ENCODE measurements around the gene KRTAP4-11. TPM values are rescaled to one million over a fixed set of nuclear protein-coding genes. Genes with fewer than 3 reads are reported as not detected.

KRTAP4-11 gene
- total RNA-seq, 2 experiments from 2014 or later: not detected

- Histone ChIP-seq H3K9me3 (ENCODE audit: low read length) (no peaks in the 10 kb centered on the region), H3K36me3 (ENCODE audit: insufficient read depth, low read length) (no peaks in the 10 kb centered on the region), H4K20me1 (ENCODE audit: insufficient read depth, low read length) (no peaks in the 10 kb centered on the region), H3K4me2 (ENCODE audit: low read length) (no peak overlapping the region), H3K79me2 (ENCODE audit: insufficient read depth, low read depth, low read length) (no peaks in the 10 kb centered on the region), H3K4me1 (ENCODE audit: insufficient read depth, low read length, poor library complexity, severe bottlenecking) (no peaks in the 10 kb centered on the region), H3K27ac (ENCODE audit: low read depth, low read length, poor library complexity, severe bottlenecking) (no peak overlapping the region), H2AFZ (ENCODE audit: low read length) (no peak overlapping the region), H3K4me3 (ENCODE audit: low read depth, low read length, poor library complexity, severe bottlenecking) (no peak overlapping the region), H3K9me2 (ENCODE audit: insufficient read depth, low read length) (no peaks in the 10 kb centered on the region)
- no TSS peak for BruUV-seq (replicated peaks)
- intact Hi-C loops (cut with micrococcal nuclease; ENCODE audit: unreplicated experiment): no loop called here
- TF ChIP-seq EZH2phosphoT487 (IDR thresholded peaks at IDR 0.05; ENCODE audit: borderline replicate concordance, low read depth, low read length): no peak
- no peak for TF ChIP-seq CTCF (conservative IDR thresholded peaks at IDR 0.05; ENCODE audit: low read length)
- DNase-seq (ENCODE audit: low spot score): no peak
- CTCF ChIA-PET (ENCODE audit: unreplicated experiment): no interaction called here
- POLR2A ChIA-PET: no interaction called here
These were observed 44.5 kb downstream of the KRTAP4-11 start for GRCh38 chr17:41073676-41074075.

- BruUV-seq (replicated peaks): no TSS peak
- no peaks in the 10 kb centered on the region for H3K9me2 ChIP-seq (ENCODE audit: insufficient read depth, low read length)
- ChIA-PET POLR2A (no interaction called here), CTCF (ENCODE audit: unreplicated experiment) (no interaction called here)
- no peaks in the 10 kb centered on the region for H3K36me3 ChIP-seq (ENCODE audit: insufficient read depth, low read length)
- no peak overlapping the region for H3K27ac ChIP-seq (ENCODE audit: low read depth, low read length, poor library complexity, severe bottlenecking)
- DNase-seq (ENCODE audit: low spot score): no peak
- H3K9me3 ChIP-seq (ENCODE audit: low read length): no peaks in the 10 kb centered on the region
- no peak overlapping the region for H3K4me2 ChIP-seq (ENCODE audit: low read length)
- H3K4me1 ChIP-seq (ENCODE audit: insufficient read depth, low read length, poor library complexity, severe bottlenecking): no peaks in the 10 kb centered on the region
- no peak overlapping the region for H2AFZ ChIP-seq (ENCODE audit: low read length)
- TF ChIP-seq EZH2phosphoT487 (IDR thresholded peaks at IDR 0.05; ENCODE audit: borderline replicate concordance, low read depth, low read length) (no peak), CTCF (conservative IDR thresholded peaks at IDR 0.05; ENCODE audit: low read length) (no peak)
- intact Hi-C loops (cut with micrococcal nuclease; ENCODE audit: unreplicated experiment): no loop called here
- H3K4me3 ChIP-seq (ENCODE audit: low read depth, low read length, poor library complexity, severe bottlenecking): no peak overlapping the region
- H3K79me2 ChIP-seq (ENCODE audit: insufficient read depth, low read depth, low read length): no peaks in the 10 kb centered on the region
- no peaks in the 10 kb centered on the region for H4K20me1 ChIP-seq (ENCODE audit: insufficient read depth, low read length)
These were observed 46.4 kb downstream of the KRTAP4-11 start for GRCh38 chr17:41071606-41072360.

GRCh38 chr17:41069031-41069430, 49.1 kb downstream of the KRTAP4-11 start:
- Histone ChIP-seq H3K9me3 (ENCODE audit: low read length) (no peaks in the 10 kb centered on the region), H3K9me2 (ENCODE audit: insufficient read depth, low read length) (no peaks in the 10 kb centered on the region), H2AFZ (ENCODE audit: low read length) (no peak overlapping the region), H4K20me1 (ENCODE audit: insufficient read depth, low read length) (no peaks in the 10 kb centered on the region), H3K36me3 (ENCODE audit: insufficient read depth, low read length) (no peaks in the 10 kb centered on the region), H3K4me3 (ENCODE audit: low read depth, low read length, poor library complexity, severe bottlenecking) (no peak overlapping the region), H3K27ac (ENCODE audit: low read depth, low read length, poor library complexity, severe bottlenecking) (no peak overlapping the region), H3K79me2 (ENCODE audit: insufficient read depth, low read depth, low read length) (no peaks in the 10 kb centered on the region), H3K4me2 (ENCODE audit: low read length) (no peak overlapping the region), H3K4me1 (ENCODE audit: insufficient read depth, low read length, poor library complexity, severe bottlenecking) (no peaks in the 10 kb centered on the region)
- TF ChIP-seq CTCF (conservative IDR thresholded peaks at IDR 0.05; ENCODE audit: low read length) (no peak), EZH2phosphoT487 (IDR thresholded peaks at IDR 0.05; ENCODE audit: borderline replicate concordance, low read depth, low read length) (no peak)
- no peak for DNase-seq (ENCODE audit: low spot score)
- POLR2A ChIA-PET: no interaction called here
- no TSS peak for BruUV-seq (replicated peaks)
- CTCF ChIA-PET (ENCODE audit: unreplicated experiment): no interaction called here
- intact Hi-C loops (cut with micrococcal nuclease; ENCODE audit: unreplicated experiment): no loop called here
